B cell (primary cell): Measurements from ENCODE around the gene ARG1. TPM values are rescaled to one million over a fixed set of nuclear protein-coding genes. Genes with fewer than 3 reads are reported as not detected.

Experiments
- ATAC-seq: fragments of 200-7000 bp; cut with Tn5 transposase; one replicate; pipeline ENCODE4 v1.10.0; 2021; ENCODE audit warnings: low read depth, mild to moderate bottlenecking, moderate number of reproducible peaks, moderate library complexity
- CTCF ChIA-PET: fragments of 350-600 bp; sonication (Branson Sonifier 250); formaldehyde crosslinking; loops from one replicate; lab custom pipeline; 2021; ENCODE audit warnings: antibody characterized with exemption, inconsistent platforms; lab: Charles Lee
- POLR2A ChIA-PET: fragments of 350-600 bp; sonication (Branson Sonifier 250); formaldehyde crosslinking; loops from one replicate; lab custom pipeline; 2021; ENCODE audit warnings: antibody characterized with exemption; lab: Charles Lee
- DNase-seq: peaks from one replicate; pipeline ENCODE4 v3.0.0; 2013
- H2AFZ ChIP-seq: 2 replicates; pipeline ENCODE4 v1.6.1; 2012; ENCODE audit warnings: mild to moderate bottlenecking, low read depth, low read length; ENCODE audit not compliant: insufficient read depth, poor library complexity, severe bottlenecking
- H3K27ac ChIP-seq, 2 donors: 1 replicate in 1 of 2; 2 replicates in 1 of 2; pipeline ENCODE4 v1.5.1; 2012 to 2013; ENCODE audit warnings: low read length in 2 of 2, mild to moderate bottlenecking in 2 of 2, moderate library complexity in 1 of 2
- H3K27me3 ChIP-seq, 4 experiments: fragments of 200-600 bp in 1 of 4; sonication (generic) in 1 of 4; replicated peaks in 1 of 4; 1 replicate in 2 of 4; 2 replicates in 2 of 4; pipeline versions ENCODE4 v1.6.1 to v1.7.0; 2013 to 2016; ENCODE audit warnings: low read length in 3 of 4, mild to moderate bottlenecking in 2 of 4, mixed read lengths in 1 of 4, moderate library complexity in 1 of 4; ENCODE audit not compliant: insufficient read depth in 4 of 4, control insufficient read depth in 3 of 4; ENCODE audit errors: control extremely low read depth in 1 of 4
- H3K36me3 ChIP-seq, 2 experiments: replicated peaks in 1 of 2; 1 replicate in 1 of 2; 2 replicates in 1 of 2; pipeline versions ENCODE4 v1.6.1 to v1.7.1; 2013; ENCODE audit warnings: low read length in 1 of 2; ENCODE audit not compliant: insufficient read depth in 2 of 2, control insufficient read depth in 1 of 2; ENCODE audit errors: control extremely low read depth in 1 of 2, extremely low read depth in 1 of 2
- H3K4me1 ChIP-seq, 2 donors: fragments of 200-600 bp in 1 of 2; sonication (generic) in 1 of 2; 1 replicate in 1 of 2; 2 replicates in 1 of 2; pipeline versions ENCODE4 v1.5.1 to v1.6.1; 2013 to 2017; ENCODE audit warnings: low read length in 2 of 2; ENCODE audit not compliant: control insufficient read depth in 2 of 2, insufficient read depth in 2 of 2
- H3K4me2 ChIP-seq: replicated peaks from 2 replicates; pipeline ENCODE3; 2012; ENCODE audit warnings: mild to moderate bottlenecking, low read depth, low read length; ENCODE audit not compliant: poor library complexity, severe bottlenecking
- H3K4me3 ChIP-seq, 5 experiments: fragments of 200-600 bp in 1 of 5; sonication (generic) in 1 of 5; 1 replicate in 3 of 5; 2 replicates in 2 of 5; pipeline versions ENCODE4 v1.5.1 to v1.7.0; 2011 to 2016; ENCODE audit warnings: low read length in 4 of 5, mild to moderate bottlenecking in 4 of 5, low read depth in 2 of 5, control low read depth in 1 of 5, moderate library complexity in 1 of 5; ENCODE audit not compliant: insufficient read depth in 1 of 5; ENCODE audit errors: control extremely low read depth in 1 of 5, extremely low read depth in 1 of 5
- H3K79me2 ChIP-seq: fragments of 200-600 bp; sonication (generic); one replicate; pipeline ENCODE4 v1.6.0; 2016; ENCODE audit warnings: low read length; ENCODE audit not compliant: control insufficient read depth, insufficient read depth
- H3K9ac ChIP-seq: fragments of 200-600 bp; sonication (generic); 2 replicates; pipeline ENCODE4 v1.6.1; 2017; ENCODE audit warnings: mild to moderate bottlenecking, low read length, moderate library complexity
- H3K9me3 ChIP-seq, 3 donors: one replicate each; pipeline versions ENCODE4 v1.6.1 to v1.7.1; 2013; ENCODE audit warnings: low read length in 2 of 3; ENCODE audit not compliant: control insufficient read depth in 2 of 3, insufficient read depth in 1 of 3; ENCODE audit errors: control extremely low read depth in 1 of 3
- H4K20me1 ChIP-seq: 2 replicates; pipeline ENCODE4 v1.6.0; 2012; ENCODE audit warnings: mild to moderate bottlenecking, low read length; ENCODE audit not compliant: insufficient read depth, control insufficient read depth, poor library complexity, severe bottlenecking
- H3K27ac Mint-ChIP-seq: one replicate; pipeline ENCODE4 v1.8.0; 2021; ENCODE audit warnings: mixed read lengths
- H3K27me3 Mint-ChIP-seq: one replicate; pipeline ENCODE4 v1.8.0; 2021; ENCODE audit warnings: mixed read lengths
- H3K4me1 Mint-ChIP-seq: one replicate; pipeline ENCODE4 v1.8.0; 2021; ENCODE audit warnings: mixed read lengths
- H3K4me3 Mint-ChIP-seq: one replicate; pipeline ENCODE4 v1.8.0; 2021; ENCODE audit warnings: mixed read lengths
- H3K9me3 Mint-ChIP-seq: one replicate; pipeline ENCODE4 v1.8.0; 2022; ENCODE audit warnings: mixed read lengths; ENCODE audit not compliant: insufficient read depth
- CTCF ChIP-seq: fragments of 200-600 bp; IDR thresholded peaks from one replicate; pipeline ENCODE4 v1.8.0; 2022; ENCODE audit warnings: antibody characterized with exemption, mild to moderate bottlenecking
- EZH2 ChIP-seq: IDR thresholded peaks from 2 replicates; pipeline ENCODE4 v1.6.1; 2012; ENCODE audit warnings: borderline replicate concordance, low read depth, mild to moderate bottlenecking, moderate library complexity, low read length; ENCODE audit not compliant: insufficient read depth, poor library complexity, severe bottlenecking
- WGBS: methylation state at CpG from one replicate; pipeline ENCODE4 v1.1.5; 2013; ENCODE audit warnings: missing lambda C conversion rate; ENCODE audit not compliant: insufficient coverage; 5-methylcytosine and 5-hydroxymethylcytosine counted together
- intact Hi-C: fragments of 100-400 bp; cut with micrococcal nuclease; formaldehyde crosslinking; loops from one replicate; pipeline ENCODE4 v1.10.0; 2022
- polyA plus RNA-seq: library from polyadenylated mRNA; depleted of rRNA; stranded (reverse); fragments of >200 nt; gene quantifications from 2 replicates; pipeline ENCODE4 v1.2.3, GENCODE V29; 2012
- total RNA-seq, 2 donors: library from RNA; stranded (reverse); fragments of 120-200 nt in 1 of 2; gene quantifications; 1 replicate in 1 of 2; 2 replicates in 1 of 2; pipeline versions ENCODE4 v1.2.3 to v1.2.4, GENCODE V29; 2013 to 2022

The ARG1 gene
- total and polyA plus RNA-seq, 2 donors (not counting 1 experiment from before 2014, with no cell fraction given), result not detected

GRCh38 chr6:131628726-131629125, 55.7 kb downstream of the ARG1 start:
- H3K4me2 ChIP-seq, result peak overlapping the region; percentile 74
- peaks cover 0 to under 1% (median 0%) of the 10 kb centered on the region in 4 experiments for H3K27me3 ChIP-seq
- ChIA-PET CTCF (interaction anchor here (0.6 to 3.3 kb wide), 28 partner anchors 8 to 1620 kb away, joined by 3 to 15 read pairs (median 4); partner anchors contain the start of gene ENPP3), POLR2A (interaction anchor here (0.7 to 0.9 kb wide), 2 partner anchors 8 to 430 kb away, joined by 3 read pairs; no protein-coding TSS in a partner anchor)
- intact Hi-C loops, result loop anchor here (1.0 to 10.0 kb wide), 7 partner anchors 54 to 743 kb away; partner anchors contain the start of genes AKAP7 and ENPP1
- H3K79me2 ChIP-seq, result peaks cover 26% of the 10 kb centered on the region
- H3K9ac ChIP-seq, result peak overlapping the region; percentile 87
- peaks cover 9 to 11% of the 10 kb centered on the region in 2 donors for H3K4me1 ChIP-seq
- H3K4me3 ChIP-seq, result peak overlapping the region in 4 of 5 experiments; percentile 82 to 91 (median 87)
- no peak for TF ChIP-seq CTCF
- TF ChIP-seq EZH2, result no peak
- no peak for ATAC-seq
- peaks cover 4% of the 10 kb centered on the region for H3K27me3 Mint-ChIP-seq
- peaks cover 25% of the 10 kb centered on the region for H3K4me1 Mint-ChIP-seq
- H3K36me3 ChIP-seq, result peaks cover 11% of the 10 kb centered on the region in 2 experiments
- peak overlapping the region; percentile 98 for H3K4me3 Mint-ChIP-seq
- H2AFZ ChIP-seq, result peak overlapping the region; percentile 98
- H3K27ac ChIP-seq, result no peak overlapping the region
- no peaks in the 10 kb centered on the region for H4K20me1 ChIP-seq
- H3K27ac Mint-ChIP-seq, result no peak overlapping the region
- no CpG with 5 or more reads among the region's 1 CpG for WGBS
- H3K9me3 ChIP-seq, result no peaks in the 10 kb centered on the region
- no peaks in the 10 kb centered on the region for H3K9me3 Mint-ChIP-seq
- DNase-seq, result no peak

GRCh38 chr6:131629651-131630050, 56.6 kb downstream of the ARG1 start:
- Histone ChIP-seq H3K9ac (no peak overlapping the region), H3K79me2 (peaks cover 24% of the 10 kb centered on the region), H2AFZ (peak overlapping the region; percentile 98), H3K36me3 (peaks cover 2 to 3% of the 10 kb centered on the region in 2 experiments), H3K27me3 (peaks cover 0 to 3% (median 0%) of the 10 kb centered on the region in 4 experiments), H3K4me1 (peaks cover 9 to 11% of the 10 kb centered on the region in 2 donors), H3K4me3 (no peak overlapping the region), H3K27ac (no peak overlapping the region), H3K4me2 (no peak overlapping the region), H3K9me3 (no peaks in the 10 kb centered on the region), H4K20me1 (no peaks in the 10 kb centered on the region)
- peaks cover 25% of the 10 kb centered on the region for H3K4me1 Mint-ChIP-seq
- intact Hi-C loops, result loop anchor here (2.0 to 10.0 kb wide), 4 partner anchors 53 to 725 kb away; partner anchors contain the start of genes AKAP7 and ENPP1
- POLR2A ChIA-PET, result no interaction called here
- no peak for TF ChIP-seq EZH2
- TF ChIP-seq CTCF, result no peak
- H3K9me3 Mint-ChIP-seq, result no peaks in the 10 kb centered on the region
- DNase-seq (no peak), ATAC-seq (no peak)
- 75% methylated on average over 2 of the region's 2 CpGs for WGBS
- no peak overlapping the region for H3K27ac Mint-ChIP-seq
- H3K27me3 Mint-ChIP-seq, result peaks cover 9% of the 10 kb centered on the region
- H3K4me3 Mint-ChIP-seq, result no peak overlapping the region
- CTCF ChIA-PET, result interaction anchor here (0.8 to 3.3 kb wide), 3 partner anchors 9 to 745 kb away, joined by 3 to 15 read pairs (median 11); no protein-coding TSS in a partner anchor
